GM12878 (cell line): Measurements from ENCODE around the gene RAPGEF6. TPM values are rescaled to one million over a fixed set of nuclear protein-coding genes. Genes with fewer than 3 reads are reported as not detected.
A peak's percentile ranks its signal among the peaks of the same experiment; 100 is the strongest.

Source experiments
- ASH2L ChIP-seq: fragments of 300-600, 200-600 bp; sonication (generic); IDR thresholded peaks from 2 replicates; pipeline ENCODE4 v1.6.1; 2017; ENCODE audit warnings: low read depth, mild to moderate bottlenecking, borderline replicate concordance
- ATF2 ChIP-seq: IDR thresholded peaks from 2 replicates; pipeline ENCODE4 v1.6.1; 2012; ENCODE audit warnings: low read length, inconsistent platforms
- CEBPB ChIP-seq, 2 experiments: fragments of 150-350 bp in 1 of 2; IDR thresholded peaks; 2 replicates each; pipeline ENCODE4 v1.6.1; 2012 to 2014; ENCODE audit warnings: low read depth in 2 of 2, low read length in 2 of 2, borderline replicate concordance in 1 of 2, inconsistent platforms in 1 of 2
- CREB1 ChIP-seq: IDR thresholded peaks from 2 replicates; pipeline ENCODE4 v1.6.1; 2012; ENCODE audit warnings: low read depth, mild to moderate bottlenecking, inconsistent platforms
- FOXK2 ChIP-seq: fragments of 450-650 bp; IDR thresholded peaks from 2 replicates; pipeline ENCODE4 v1.6.1; 2017; ENCODE audit warnings: mild to moderate bottlenecking, moderate library complexity
- MAX ChIP-seq: IDR thresholded peaks from 2 replicates; pipeline ENCODE4 v1.6.1; 2012; ENCODE audit warnings: low read depth, low read length, improper control_type of control experiment
- MXI1 ChIP-seq: fragments of 150-350 bp; IDR thresholded peaks from 2 replicates; pipeline ENCODE4 v1.6.1; 2011; ENCODE audit warnings: low read depth, mild to moderate bottlenecking, inconsistent platforms, low read length, improper control_type of control experiment
- MYC ChIP-seq: IDR thresholded peaks from 2 replicates; pipeline ENCODE4 v1.6.1; 2011; ENCODE audit warnings: mild to moderate bottlenecking, low read length, moderate library complexity, inconsistent platforms; ENCODE audit not compliant: insufficient read depth, insufficient replicate concordance, insufficient read length, severe bottlenecking
- NRF1 ChIP-seq: conservative IDR thresholded peaks from 2 replicates; pipeline ENCODE4 v1.6.1; 2011; ENCODE audit warnings: mild to moderate bottlenecking, low read depth, low read length, improper control_type of control experiment
- POLR2AphosphoS2 ChIP-seq: IDR thresholded peaks from 2 replicates; pipeline ENCODE4 v1.6.1; 2011; ENCODE audit warnings: low read depth, mild to moderate bottlenecking, low read length, improper control_type of control experiment, moderate library complexity
- SRF ChIP-seq, 2 experiments: IDR thresholded peaks; 2 replicates each; pipeline ENCODE4 v1.6.1; 2011; ENCODE audit warnings: low read depth in 2 of 2, low read length in 2 of 2, mild to moderate bottlenecking in 1 of 2, moderate library complexity in 1 of 2
- YBX1 ChIP-seq: fragments of 450-650 bp; IDR thresholded peaks from 2 replicates; pipeline ENCODE4 v1.6.1; 2016; ENCODE audit warnings: antibody characterized with exemption
- ZSCAN29 ChIP-seq: fragments of 450-650 bp; IDR thresholded peaks from 2 replicates; pipeline ENCODE4 v1.6.1; 2017; ENCODE audit warnings: mild to moderate bottlenecking, moderate library complexity
- polyA plus RNA-seq, 11 experiments: library from polyadenylated mRNA; depleted of rRNA in 4 of 11; unstranded in 6 of 11; stranded (reverse) in 5 of 11; fragments of >200 nt; fragmentation: Nextera tagmentation in 4 of 11; fragmentation: Illumina TruSeq in 1 of 11; extraction: Ambion mirVana in 4 of 11; extraction: Trizol in 1 of 11; gene quantifications; 1 replicate in 1 of 11; 2 replicates in 10 of 11; pipeline versions ENCODE4 v1.2.1 to v1.2.3, GENCODE V29; 2011 to 2016; ENCODE audit warnings: inconsistent platforms in 2 of 11, missing spikeins in 2 of 11, low read depth in 1 of 11
- total RNA-seq, 4 experiments: library from RNA; depleted of rRNA in 3 of 4; stranded (reverse); fragments of >200 nt in 3 of 4; fragmentation: Illumina TruSeq in 1 of 4; extraction: Trizol in 1 of 4; gene quantifications; 2 replicates each; pipeline versions ENCODE4 v1.2.1 to v1.2.3, GENCODE V29; 2013 to 2021

The RAPGEF6 gene
- total and polyA plus RNA-seq, 10 of the 15 experiments (the other 5 are each of a cell fraction or from before 2014, with no cell fraction given): 2.9 to 24.0 (median 14.2) TPM

DNA sequence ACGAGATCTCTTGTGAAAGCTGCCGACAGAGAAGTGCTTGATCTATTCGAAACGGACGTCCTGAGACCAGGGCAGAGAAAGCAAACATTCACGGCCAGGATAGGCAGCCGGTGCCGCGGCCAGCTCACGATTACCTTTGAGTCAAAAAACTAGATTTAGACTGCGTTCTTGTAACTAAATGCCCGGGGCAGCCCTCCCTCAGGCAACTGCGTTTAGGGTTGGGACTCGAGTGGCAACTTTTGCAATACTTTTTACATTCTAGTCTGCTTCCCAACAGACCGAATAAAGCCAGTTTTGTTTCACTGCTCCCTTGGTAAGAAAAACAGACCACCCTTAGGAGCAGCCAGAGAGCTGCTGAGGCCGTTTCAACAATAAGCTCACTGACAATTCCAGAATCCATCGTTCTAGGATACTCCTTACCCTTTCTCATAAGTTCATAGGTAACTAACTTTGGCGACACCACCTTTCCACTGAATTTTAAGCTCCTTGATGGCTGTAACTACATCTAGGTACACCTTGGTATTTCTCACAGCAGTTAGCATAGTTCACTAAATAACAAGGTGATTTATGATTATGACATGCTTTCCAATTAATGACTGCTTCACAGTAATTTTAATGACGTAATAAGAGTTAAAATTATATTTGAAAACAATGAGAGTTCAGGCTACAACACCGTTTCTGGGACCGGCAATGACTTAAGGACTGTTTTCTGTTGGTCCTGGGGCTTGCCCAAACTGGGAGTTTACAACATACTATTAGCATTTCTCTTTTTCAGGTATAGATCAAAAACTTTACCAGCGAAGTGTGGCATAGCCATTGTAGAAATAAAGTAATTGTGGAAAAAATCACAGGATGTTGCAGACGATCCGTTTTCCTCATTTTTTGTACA, 899 bp upstream of the RAPGEF6 start (continued):
- no peak for TF ChIP-seq MAX
- no peak for TF ChIP-seq CEBPB (IDR thresholded peaks at IDR 0.05; ENCODE audit: borderline replicate concordance in 1 of 2, low read depth in 2 of 2, low read length in 2 of 2)
- TF ChIP-seq ZSCAN29: no peak
- peak; percentile 63; the same call in 1 of the 2 replicates for TF ChIP-seq CREB1
- no peak for TF ChIP-seq FOXK2
- 0 out of 2 replicates have a peak, but pooled peaks have one; percentile 50 for TF ChIP-seq MXI1
- TF ChIP-seq ASH2L: no peak
- peak; percentile 90; the same call in 1 of the 2 replicates for TF ChIP-seq POLR2AphosphoS2
- no peak for TF ChIP-seq SRF (IDR thresholded peaks at IDR 0.05; ENCODE audit: low read depth in 2 of 2, low read length in 2 of 2)
- TF ChIP-seq YBX1: no peak
- no peak for TF ChIP-seq NRF1
- no peak for TF ChIP-seq MYC
- peak; percentile 62 for TF ChIP-seq ATF2
